ENCODE data around the gene PTPRB.

The PTPRB gene

GRCh38 chr12:70641691-70642090 lies 4.5 kb upstream of the PTPRB start:
- no peak for DNase-seq

- DNase-seq = no peak
These were observed 3.7 kb upstream of the PTPRB start for GRCh38 chr12:70640901-70641300.

GRCh38 chr12:70639535-70639934 lies 2.3 kb upstream of the PTPRB start:
- DNase-seq = no peak

GRCh38 chr12:70638639-70639360 lies 1.6 kb upstream of the PTPRB start:
- no peak for DNase-seq

GRCh38 chr12:70635755-70636154 lies 1.5 kb downstream of the PTPRB start:
- no peak for DNase-seq

GRCh38 chr12:70628701-70629480 lies 8.3 kb downstream of the PTPRB start:
- DNase-seq = no peak

- DNase-seq = no peak
These were observed 9.6 kb downstream of the PTPRB start for GRCh38 chr12:70627677-70628076.

GRCh38 chr12:70626180-70626579 lies 11.0 kb downstream of the PTPRB start:
- no peak for DNase-seq

- DNase-seq = no peak
These were observed 17.6 kb downstream of the PTPRB start for GRCh38 chr12:70619471-70620152.

GRCh38 chr12:70618371-70618770 lies 18.9 kb downstream of the PTPRB start:
- no peak for DNase-seq

GRCh38 chr12:70617450-70617849 lies 19.8 kb downstream of the PTPRB start:
- no peak for DNase-seq

GRCh38 chr12:70615174-70615866 lies 21.9 kb downstream of the PTPRB start:
- DNase-seq = no peak

GRCh38 chr12:70609739-70610491 lies 27.3 kb downstream of the PTPRB start:
- no peak for DNase-seq

- DNase-seq = no peak
These were observed 28.0 kb downstream of the PTPRB start for GRCh38 chr12:70609203-70609602.

- no peak for DNase-seq
These were observed 29.0 kb downstream of the PTPRB start for GRCh38 chr12:70608184-70608583.

GRCh38 chr12:70607107-70607506 lies 30.1 kb downstream of the PTPRB start:
- no peak for DNase-seq

GRCh38 chr12:70605976-70606375 lies 31.3 kb downstream of the PTPRB start:
- no peak for DNase-seq

GRCh38 chr12:70604662-70605061 lies 32.6 kb downstream of the PTPRB start:
- DNase-seq = no peak

GRCh38 chr12:70603044-70603443 lies 34.2 kb downstream of the PTPRB start:
- no peak for DNase-seq

GRCh38 chr12:70598467-70599193 lies 38.6 kb downstream of the PTPRB start:
- DNase-seq = no peak

- DNase-seq = no peak
These were observed 44.6 kb downstream of the PTPRB start for GRCh38 chr12:70592664-70593063.
